Measurements from ENCODE around the gene CD53.
"Not testable (repeated sequence)": the region's sequence is repeated elsewhere in the genome, so short reads cannot be mapped to it uniquely, and the experiment has no call there.

Gene CD53, protein sequence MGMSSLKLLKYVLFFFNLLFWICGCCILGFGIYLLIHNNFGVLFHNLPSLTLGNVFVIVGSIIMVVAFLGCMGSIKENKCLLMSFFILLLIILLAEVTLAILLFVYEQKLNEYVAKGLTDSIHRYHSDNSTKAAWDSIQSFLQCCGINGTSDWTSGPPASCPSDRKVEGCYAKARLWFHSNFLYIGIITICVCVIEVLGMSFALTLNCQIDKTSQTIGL

DNA sequence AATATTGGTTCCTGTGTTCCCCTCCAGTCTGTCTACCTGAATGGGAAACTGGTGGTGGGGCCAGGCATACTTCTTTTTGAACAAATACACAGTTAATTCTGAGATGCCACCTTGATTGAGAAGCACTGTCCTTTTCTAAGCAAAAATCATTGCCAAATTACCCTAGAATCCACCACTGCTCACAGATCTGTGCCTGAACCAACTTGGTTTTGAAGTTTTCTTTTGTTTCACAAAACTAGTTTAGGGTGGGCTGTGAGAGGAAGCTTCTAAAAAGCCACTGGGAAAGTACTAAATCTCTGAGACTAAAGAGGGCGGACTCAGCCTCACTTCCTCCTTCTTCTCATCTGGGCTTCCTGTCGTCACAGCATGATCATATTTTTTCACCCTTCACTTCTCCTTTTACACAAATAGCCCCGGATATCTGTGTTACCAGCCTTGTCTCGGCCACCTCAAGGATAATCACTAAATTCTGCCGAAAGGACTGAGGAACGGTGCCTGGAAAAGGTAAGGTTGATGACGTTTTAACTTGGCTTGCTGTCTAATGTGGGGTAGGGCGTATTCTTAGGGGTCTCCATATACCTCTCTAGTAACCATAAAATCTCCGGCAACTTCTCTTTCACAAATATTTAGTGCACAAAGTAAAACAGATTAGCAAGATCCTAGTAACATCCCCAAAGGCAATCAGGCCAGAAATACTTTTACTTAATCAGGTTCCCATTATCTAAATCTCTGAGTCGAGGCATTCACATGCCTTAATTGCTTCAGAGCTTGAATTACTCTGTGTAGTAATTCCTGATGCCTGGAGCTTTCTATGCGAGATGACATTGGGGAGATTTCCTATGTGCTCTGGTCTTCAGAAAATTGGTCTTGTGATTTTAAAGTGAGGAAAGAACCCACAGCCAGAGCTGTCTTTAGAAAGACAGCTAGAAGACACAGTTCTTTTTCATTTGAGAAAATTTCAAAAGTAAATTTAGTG is at the start of gene CD53:
CD53 (plus strand) TSS at position 404 of the 976 bp plus-strand sequence. CDS start 18,261 bp downstream, outside the sequence.
- no peak for DNase-seq (ENCODE audit: low spot score)

DNA sequence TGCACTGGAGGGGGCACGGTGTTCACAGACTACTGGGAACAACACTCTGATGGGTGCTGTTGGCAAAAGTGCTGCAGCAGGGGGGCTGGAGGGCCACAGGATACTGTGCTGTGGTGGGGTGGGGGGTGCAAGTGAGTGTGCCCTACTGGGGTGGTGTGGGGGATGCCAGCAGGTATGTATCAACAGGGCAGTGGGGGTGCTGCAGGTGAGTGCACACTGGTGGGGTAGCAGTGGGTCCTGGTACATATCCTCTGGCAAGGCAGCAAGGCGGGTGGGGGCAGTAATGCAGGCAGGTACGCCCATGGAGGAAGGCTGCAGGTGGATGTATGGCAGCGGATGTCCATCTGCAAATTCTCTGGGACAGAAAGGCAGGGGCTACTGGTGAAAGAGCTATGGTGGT is 48.8 kb upstream of the CD53 start:
- DNase-seq (ENCODE audit: low spot score): no peak

- no peak for DNase-seq (ENCODE audit: low spot score)
Observed at GRCh38 chr1:110829955-110830553, 42.9 kb upstream of the CD53 start.

GRCh38 chr1:110833779-110834178 is 39.2 kb upstream of the CD53 start:
- not testable (repeated sequence) for DNase-seq (ENCODE audit: low spot score)

DNA sequence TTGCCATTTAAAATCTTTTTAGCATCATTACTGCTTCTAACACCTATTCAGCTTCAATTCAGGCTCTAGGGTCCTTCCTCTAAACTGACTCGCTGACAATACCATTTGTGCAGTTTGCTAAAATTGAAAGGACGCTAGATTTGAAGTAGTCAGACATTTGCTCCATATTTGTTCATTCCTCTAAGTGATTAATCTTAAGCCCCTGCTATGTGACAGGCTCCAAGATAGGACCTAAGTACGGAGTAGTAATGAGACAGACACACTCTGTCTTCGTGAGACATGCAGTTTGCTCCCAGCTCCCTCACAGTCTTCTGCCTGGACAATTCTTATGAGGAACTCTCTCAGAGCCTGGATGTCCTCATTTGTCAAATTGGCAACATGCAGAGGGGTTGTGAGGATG is 26.1 kb upstream of the CD53 start:
- DNase-seq (ENCODE audit: low spot score): no peak

- no peak for DNase-seq (ENCODE audit: low spot score)
Observed at GRCh38 chr1:110850145-110850544, 22.8 kb upstream of the CD53 start.

DNA sequence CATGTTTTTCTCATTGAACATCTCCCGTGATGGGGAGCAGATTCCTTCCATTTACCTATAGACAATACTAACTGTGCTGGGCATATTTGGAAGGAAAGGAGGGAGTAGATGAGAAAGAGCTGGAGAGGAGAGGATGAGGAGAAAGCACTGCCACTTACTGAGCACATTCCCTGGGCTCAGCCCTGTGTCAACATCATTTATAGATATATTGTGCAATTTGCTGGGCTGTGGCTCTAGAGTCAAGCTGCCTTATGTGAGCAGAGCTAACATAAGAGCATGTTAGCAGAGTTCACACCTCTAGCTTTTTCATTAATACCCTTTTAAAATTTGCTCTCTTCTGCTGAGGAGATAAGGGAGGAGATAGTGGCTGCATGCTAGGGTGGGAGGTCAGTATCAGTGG is 22.3 kb upstream of the CD53 start:
- DNase-seq (ENCODE audit: low spot score): no peak

DNA sequence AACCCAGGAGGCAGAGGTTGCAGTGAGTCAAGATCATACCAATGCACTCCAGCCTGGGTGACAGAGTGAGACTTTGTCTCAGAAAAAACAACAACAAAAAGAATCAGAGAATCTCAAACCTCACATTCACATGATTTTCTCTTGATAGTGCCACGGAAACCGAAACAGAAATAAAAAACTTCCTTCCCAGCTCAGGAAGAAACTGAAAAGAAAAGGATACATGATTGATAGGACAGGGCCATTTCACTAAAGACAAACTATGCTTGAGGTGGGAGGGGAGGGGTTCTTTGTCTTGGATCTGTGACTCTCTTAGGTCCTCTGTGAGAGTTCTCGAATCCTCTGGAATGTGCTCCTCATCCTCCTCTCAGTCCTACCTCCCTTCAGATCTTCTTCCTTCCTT is 19.8 kb upstream of the CD53 start:
- no peak for DNase-seq (ENCODE audit: low spot score)

GRCh38 chr1:110856410-110856809 is 16.5 kb upstream of the CD53 start:
- DNase-seq (ENCODE audit: low spot score): no peak

DNA sequence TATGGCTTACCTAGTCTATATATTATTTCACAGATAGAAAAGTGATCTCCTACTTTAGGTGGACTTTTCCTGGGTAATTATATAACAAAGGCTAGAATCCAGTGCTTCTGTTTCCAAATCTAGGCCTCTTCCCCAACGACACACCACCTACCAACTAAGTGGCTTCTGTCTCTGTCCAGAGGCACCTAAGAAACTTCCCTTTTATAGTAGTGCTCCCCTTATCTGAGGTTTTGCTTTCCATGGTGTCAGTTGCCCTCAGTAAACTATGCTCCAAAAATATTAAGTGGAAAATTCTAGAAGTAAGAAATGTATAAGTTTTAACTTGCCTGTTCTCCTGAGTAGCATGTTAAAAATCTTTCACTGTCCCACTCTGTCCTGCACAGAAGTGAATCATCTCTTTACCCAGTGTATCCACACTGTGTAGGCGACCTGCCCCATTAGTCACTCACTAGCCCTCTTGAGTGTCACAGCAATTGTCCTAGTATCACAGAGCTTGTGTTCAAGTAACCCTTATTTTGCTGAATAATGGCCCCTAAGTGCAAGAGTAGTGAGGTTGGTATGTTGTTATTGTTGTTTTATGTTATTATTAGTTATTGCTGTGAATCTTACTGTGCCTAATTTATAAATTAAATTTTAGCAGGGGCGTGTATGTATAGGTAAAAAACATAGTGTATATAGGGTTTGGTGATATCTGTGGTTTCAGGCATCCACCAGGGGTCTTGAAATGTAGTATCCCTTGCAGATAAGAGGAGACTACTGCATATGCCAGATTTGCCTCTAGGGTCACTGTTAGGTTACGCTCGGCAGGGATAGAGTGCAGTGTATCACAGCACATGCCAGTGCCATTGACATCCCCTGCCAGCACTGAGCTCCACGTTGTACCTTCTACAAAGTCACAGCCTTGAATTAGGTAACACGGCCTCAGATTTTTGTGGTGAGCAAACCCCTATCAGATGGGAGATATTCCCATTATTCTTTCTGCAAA is 14.7 kb upstream of the CD53 start:
- DNase-seq (ENCODE audit: low spot score): no peak

DNA sequence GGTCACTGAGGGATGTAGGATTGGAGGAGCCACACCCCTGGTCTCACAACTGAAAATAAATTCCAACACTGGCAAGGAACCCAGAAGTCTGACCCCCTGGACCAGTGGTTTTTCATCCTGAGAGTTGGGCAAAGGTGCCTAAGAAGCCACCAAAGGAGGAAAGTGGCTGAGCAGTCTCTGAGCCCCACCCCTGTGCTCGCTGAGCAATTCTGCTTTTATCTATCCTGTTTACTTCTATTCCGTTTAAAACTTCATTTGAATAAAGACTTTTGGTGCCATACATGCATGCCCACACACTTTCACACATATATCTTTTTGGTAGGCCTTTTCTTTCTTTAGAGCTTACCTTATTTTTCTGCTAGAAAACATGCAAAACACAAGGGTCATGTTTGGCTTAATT is 13.9 kb upstream of the CD53 start:
- no peak for DNase-seq (ENCODE audit: low spot score)

- no peak for DNase-seq (ENCODE audit: low spot score)
Observed at GRCh38 chr1:110860174-110860573, 12.8 kb upstream of the CD53 start.

- not testable (repeated sequence) for DNase-seq (ENCODE audit: low spot score)
Observed at GRCh38 chr1:110860620-110861019, 12.3 kb upstream of the CD53 start.

DNA sequence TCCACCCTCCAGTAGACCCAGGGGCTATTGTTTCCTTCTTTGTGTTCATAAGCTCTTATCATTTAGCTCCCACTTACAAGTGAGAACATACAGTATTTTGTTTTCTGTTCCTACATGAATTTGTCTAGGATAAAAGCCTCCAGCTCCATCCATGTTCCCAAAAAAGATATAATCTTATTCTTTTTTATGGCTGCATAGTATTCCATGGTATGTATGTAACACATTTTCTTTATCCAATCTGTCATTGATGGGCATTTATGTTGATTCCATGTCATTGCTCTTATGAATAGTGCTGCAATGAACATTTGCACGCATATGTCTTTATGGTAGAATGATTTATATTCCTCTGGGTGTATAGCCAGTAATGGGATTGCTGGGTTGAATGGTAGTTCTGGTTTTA is 11.0 kb upstream of the CD53 start:
- not testable (repeated sequence) for DNase-seq (ENCODE audit: low spot score)

- DNase-seq (ENCODE audit: low spot score): no peak
Observed at GRCh38 chr1:110864287-110864686, 8.7 kb upstream of the CD53 start.

- no peak for DNase-seq (ENCODE audit: low spot score)
Observed at GRCh38 chr1:110870721-110871388, 2.1 kb upstream of the CD53 start.

DNA sequence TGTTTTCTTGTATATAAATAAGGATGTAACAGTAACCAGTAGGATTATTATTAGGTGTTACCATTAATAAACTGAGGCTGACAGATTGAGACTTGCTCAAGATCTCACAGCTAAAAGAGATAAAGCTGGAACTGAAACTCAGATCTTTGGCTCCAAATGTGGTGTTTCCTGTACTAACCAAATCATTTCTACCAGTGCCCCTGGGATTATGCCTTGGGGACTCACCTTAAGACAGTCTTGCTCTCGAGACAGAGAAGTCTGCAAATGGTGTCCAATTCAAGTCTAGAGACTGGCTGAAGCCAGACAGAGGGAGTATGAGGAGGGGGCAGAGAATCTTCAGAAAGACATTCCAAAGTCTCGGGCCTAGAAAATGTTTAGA is 593 bp upstream of the CD53 start:
- DNase-seq (ENCODE audit: low spot score): no peak

GRCh38 chr1:110873856-110874255 is 908 bp downstream of the CD53 start:
- no peak for DNase-seq (ENCODE audit: low spot score)

- DNase-seq (ENCODE audit: low spot score): no peak
Observed at GRCh38 chr1:110874324-110875215, 1.6 kb downstream of the CD53 start.

DNA sequence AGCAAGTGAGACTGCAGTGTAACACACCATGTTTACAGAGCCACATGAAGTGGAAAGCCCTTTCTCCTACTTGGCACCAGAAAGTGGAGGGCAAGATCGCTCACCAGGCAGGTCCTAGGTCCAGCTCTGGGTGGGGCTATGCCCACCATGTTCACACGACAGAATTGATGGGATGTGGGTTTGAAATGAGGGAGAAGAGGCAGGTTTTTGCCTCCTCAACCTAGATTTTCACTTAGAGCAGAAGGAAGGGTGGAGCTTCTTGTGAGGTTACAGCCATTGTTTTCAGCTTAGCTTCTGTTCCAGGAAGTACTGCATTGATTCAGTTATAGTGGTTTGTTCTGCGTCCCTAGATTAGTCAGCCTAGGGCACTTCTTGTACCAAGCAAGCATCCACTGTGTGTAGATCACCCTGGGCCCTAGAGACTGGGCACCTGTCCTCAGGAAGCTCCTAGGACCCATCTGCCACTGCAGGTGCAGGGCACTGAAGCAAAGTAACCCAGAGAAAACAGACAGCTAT is 2.3 kb downstream of the CD53 start:
- no peak for DNase-seq (ENCODE audit: low spot score)
